Tibial nerve (tissue), 3 donors: ENCODE measurements around the gene EPX.

Experiments used
- CTCF ChIP-seq, 5 experiments: fragments of 200-600 bp in 3 of 5; fragments of 450-650 bp in 2 of 5; sonication (generic) in 3 of 5; IDR thresholded peaks; one replicate each; pipeline ENCODE4 v1.5.1; 2016 to 2019; ENCODE audit warnings: antibody characterized with exemption in 5 of 5, mild to moderate bottlenecking in 3 of 5, moderate library complexity in 2 of 5
- POLR2A ChIP-seq, 2 donors: fragments of 450-650 bp; IDR thresholded peaks; one replicate each; pipeline ENCODE4 v1.6.1; 2017; ENCODE audit warnings: antibody characterized with exemption in 2 of 2, mild to moderate bottlenecking in 2 of 2, moderate library complexity in 2 of 2

GRCh38 chr17:58232707-58233156 lies 40.2 kb downstream of the EPX start:
- TF ChIP-seq CTCF (IDR thresholded peaks at IDR 0.05) (no peak), POLR2A (IDR thresholded peaks at IDR 0.05) (no peak)
